ENCODE results near the gene TUBGCP3. TPM values are rescaled to one million over a fixed set of nuclear protein-coding genes. Genes with fewer than 3 reads are reported as not detected.

The TUBGCP3 gene
- total and polyA plus RNA-seq, 4 donors: 10.9 to 40.2 (median 26.9) TPM

GRCh38 chr13:112510987-112511685 is 76.8 kb downstream of the TUBGCP3 start:
- ATAC-seq (ENCODE audit: insufficient read depth, low FRiP score) (no peak), DNase-seq (no peak)
- WGBS, 2 donors: 92% methylated on average over 10 of the region's 10 CpGs
- no peaks in the 10 kb centered on the region for H3K4me1 ChIP-seq (ENCODE audit: control insufficient read depth in 5 of 5, insufficient read depth in 5 of 5, low read length in 5 of 5)
- peaks cover 18 to 25% (median 20%) of the 10 kb centered on the region in 4 donors for H3K36me3 ChIP-seq (ENCODE audit: control insufficient read depth in 4 of 4, insufficient read depth in 4 of 4, low read length in 4 of 4)
- no peaks in the 10 kb centered on the region for H3K27me3 ChIP-seq (ENCODE audit: control insufficient read depth in 3 of 3, insufficient read depth in 3 of 3, low read length in 2 of 3)
- no peak overlapping the region for H3K4me3 ChIP-seq
- no peak for TF ChIP-seq CTCF (IDR thresholded peaks at IDR 0.05; ENCODE audit: control extremely low read depth, extremely low read depth)
- no peak overlapping the region for H3K9ac ChIP-seq (ENCODE audit: insufficient read depth in 1 of 2, low read length in 2 of 2)
- no peaks in the 10 kb centered on the region for H3K9me3 ChIP-seq (ENCODE audit: control insufficient read depth in 4 of 4, insufficient read depth in 3 of 4, low read length in 3 of 4)
- no peak overlapping the region for H3K27ac ChIP-seq (ENCODE audit: low read depth in 1 of 2, low read length in 1 of 2)

- Histone ChIP-seq H3K4me1 (ENCODE audit: control insufficient read depth in 5 of 5, insufficient read depth in 5 of 5, low read length in 5 of 5) (no peaks in the 10 kb centered on the region), H3K9ac (ENCODE audit: insufficient read depth in 1 of 2, low read length in 2 of 2) (no peak overlapping the region), H3K9me3 (ENCODE audit: control insufficient read depth in 4 of 4, insufficient read depth in 3 of 4, low read length in 3 of 4) (no peaks in the 10 kb centered on the region), H3K36me3 (ENCODE audit: control insufficient read depth in 4 of 4, insufficient read depth in 4 of 4, low read length in 4 of 4) (peaks cover 14 to 29% (median 20%) of the 10 kb centered on the region in 4 donors), H3K27me3 (ENCODE audit: control insufficient read depth in 3 of 3, insufficient read depth in 3 of 3, low read length in 2 of 3) (no peaks in the 10 kb centered on the region), H3K4me3 (no peak overlapping the region), H3K27ac (ENCODE audit: low read depth in 1 of 2, low read length in 1 of 2) (peak overlapping the region in 1 of 2 donors; percentile 11)
- 61 to 75% methylated on average over 15 of the region's 15 CpGs for WGBS, 2 donors
- ATAC-seq (ENCODE audit: insufficient read depth, low FRiP score) (peak; percentile 70), DNase-seq (peak; percentile 50 to 75 (median 63))
- no peak for TF ChIP-seq CTCF (IDR thresholded peaks at IDR 0.05; ENCODE audit: control extremely low read depth, extremely low read depth)
Observed at GRCh38 chr13:112510002-112510780, 77.8 kb downstream of the TUBGCP3 start.

GRCh38 chr13:112509190-112509589 is 78.8 kb downstream of the TUBGCP3 start:
- H3K27ac ChIP-seq (ENCODE audit: low read depth in 1 of 2, low read length in 1 of 2): peak overlapping the region in 1 of 2 donors; percentile 55
- DNase-seq: peak; percentile 48 to 76 (median 54)
- no peaks in the 10 kb centered on the region for H3K4me1 ChIP-seq (ENCODE audit: control insufficient read depth in 5 of 5, insufficient read depth in 5 of 5, low read length in 5 of 5)
- no peak for TF ChIP-seq CTCF (IDR thresholded peaks at IDR 0.05; ENCODE audit: control extremely low read depth, extremely low read depth)
- no peak overlapping the region for H3K9ac ChIP-seq (ENCODE audit: insufficient read depth in 1 of 2, low read length in 2 of 2)
- no peaks in the 10 kb centered on the region for H3K9me3 ChIP-seq (ENCODE audit: control insufficient read depth in 4 of 4, insufficient read depth in 3 of 4, low read length in 3 of 4)
- peak; percentile 78 for ATAC-seq (ENCODE audit: insufficient read depth, low FRiP score)
- WGBS, 2 donors: 77 to 79% methylated on average over 6 of the region's 6 CpGs
- H3K4me3 ChIP-seq: no peak overlapping the region
- peaks cover 15 to 32% (median 19%) of the 10 kb centered on the region in 4 donors for H3K36me3 ChIP-seq (ENCODE audit: control insufficient read depth in 4 of 4, insufficient read depth in 4 of 4, low read length in 4 of 4)
- H3K27me3 ChIP-seq (ENCODE audit: control insufficient read depth in 3 of 3, insufficient read depth in 3 of 3, low read length in 2 of 3): no peaks in the 10 kb centered on the region
